ENCODE data around the gene C4orf54.
A peak's percentile ranks its signal among the peaks of the same experiment; 100 is the strongest.

The C4orf54 gene

GRCh38 chr4:99657798-99658197 lies at the start of gene C4orf54:
Gene C4orf54, minus strand, starts transcription at chr4:99657828. Its CDS starts 3,180 bp downstream, at chr4:99654648.
- DNase-seq, result no peak

DNA sequence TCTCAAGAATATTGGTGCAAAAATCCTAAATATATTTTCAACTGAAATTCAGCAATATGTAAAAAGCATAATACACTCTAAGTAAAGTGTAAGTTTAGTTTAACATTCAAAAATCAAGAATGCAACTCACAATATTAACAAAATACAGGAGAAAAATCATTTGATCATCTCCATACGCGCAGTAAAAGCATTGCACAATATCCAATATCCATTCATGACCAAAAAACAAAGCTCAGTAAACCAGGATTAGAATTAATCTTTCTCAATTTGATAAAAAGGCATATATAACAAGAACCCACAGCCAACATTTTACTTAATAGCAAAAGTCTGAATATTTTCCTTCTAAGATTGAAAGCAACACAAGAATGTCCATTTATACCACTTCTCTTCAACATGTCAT lies 48.3 kb upstream of the C4orf54 start:
- no peak for DNase-seq

GRCh38 chr4:99696801-99697200 lies 39.2 kb upstream of the C4orf54 start:
- no peak for DNase-seq

DNA sequence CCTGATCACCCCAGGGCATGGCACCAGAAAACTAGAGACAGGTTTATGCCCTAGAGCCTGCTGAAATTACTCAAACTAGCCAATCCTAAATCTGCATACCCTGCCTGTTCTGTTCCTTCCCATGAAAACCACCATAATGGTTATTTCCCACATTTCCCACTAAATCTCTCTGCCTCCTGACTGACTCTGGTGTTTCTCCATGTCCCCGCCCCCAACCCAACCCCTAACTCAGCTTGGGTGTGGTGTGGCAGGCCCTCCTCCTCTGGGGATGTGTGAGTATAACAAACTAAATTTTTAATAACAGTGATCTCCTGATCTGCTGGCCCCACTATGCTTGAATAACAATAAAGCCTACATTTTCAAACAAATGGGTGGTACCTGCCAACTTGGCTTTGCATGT lies 35.5 kb upstream of the C4orf54 start:
- DNase-seq, result no peak

DNA sequence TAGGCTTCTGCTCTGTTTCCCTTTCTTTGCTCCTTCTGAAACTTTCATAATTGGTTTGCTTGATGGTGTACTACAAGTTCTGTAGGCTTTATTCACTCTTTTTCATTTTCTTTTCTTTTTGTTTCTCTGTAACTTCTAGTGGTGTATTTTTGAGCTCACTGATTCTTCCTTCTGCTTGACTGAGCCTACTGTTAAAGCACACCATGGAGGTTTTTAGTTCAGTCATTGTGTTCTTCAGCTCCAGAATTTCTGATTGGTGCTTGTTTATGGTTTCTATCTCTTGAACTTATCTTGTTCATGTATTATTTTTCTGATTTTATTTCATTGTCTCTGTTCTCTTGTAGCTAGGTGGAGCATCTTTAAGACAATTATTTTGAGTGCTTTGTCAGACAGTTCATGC lies 33.4 kb upstream of the C4orf54 start:
- DNase-seq, result no peak

DNA sequence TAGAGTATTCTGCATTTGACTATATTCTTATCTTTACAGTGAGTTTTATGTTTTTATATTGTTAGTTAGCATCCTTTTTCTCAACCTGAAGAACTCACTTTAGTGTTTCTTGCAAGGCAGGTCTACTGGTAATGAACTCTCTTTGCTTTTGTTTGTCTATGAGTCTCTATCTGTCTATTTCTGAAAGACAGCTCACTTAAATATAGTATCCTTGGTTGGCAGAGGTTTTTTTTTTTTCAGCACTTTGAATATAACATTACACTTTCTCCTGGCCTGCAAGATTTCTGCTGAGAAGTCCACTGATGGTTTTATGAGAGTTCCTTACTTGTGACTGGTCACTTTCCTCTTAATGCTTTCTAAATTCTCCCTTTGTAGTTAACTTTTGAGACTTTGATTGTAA lies 32.8 kb upstream of the C4orf54 start:
- no peak for DNase-seq

- DNase-seq, result no peak
Observed at GRCh38 chr4:99687120-99687519, 29.5 kb upstream of the C4orf54 start.

DNA sequence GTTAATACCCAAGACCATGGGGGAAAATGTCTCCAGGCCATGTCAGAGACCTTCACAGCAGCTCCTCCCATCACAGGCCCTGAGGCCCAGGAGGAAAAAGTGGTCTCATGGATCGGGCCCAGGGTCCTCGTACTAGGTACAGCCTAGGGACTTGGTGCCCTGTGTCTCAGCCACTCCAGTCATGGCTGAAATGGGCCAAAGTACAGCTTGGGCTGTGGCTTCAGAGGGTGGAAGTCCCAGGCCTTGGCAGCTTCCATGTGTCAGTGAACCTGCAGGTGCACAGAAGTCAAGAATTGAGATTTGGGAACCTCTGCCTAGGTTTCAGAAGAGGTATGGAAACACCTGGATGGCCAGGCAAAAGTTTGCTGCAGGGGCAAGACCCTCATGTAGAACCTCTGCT lies 27.6 kb upstream of the C4orf54 start:
- no peak for DNase-seq

- no peak for DNase-seq
Observed at GRCh38 chr4:99683895-99684294, 26.3 kb upstream of the C4orf54 start.

GRCh38 chr4:99679976-99680375 lies 22.3 kb upstream of the C4orf54 start:
- DNase-seq, result no peak

DNA sequence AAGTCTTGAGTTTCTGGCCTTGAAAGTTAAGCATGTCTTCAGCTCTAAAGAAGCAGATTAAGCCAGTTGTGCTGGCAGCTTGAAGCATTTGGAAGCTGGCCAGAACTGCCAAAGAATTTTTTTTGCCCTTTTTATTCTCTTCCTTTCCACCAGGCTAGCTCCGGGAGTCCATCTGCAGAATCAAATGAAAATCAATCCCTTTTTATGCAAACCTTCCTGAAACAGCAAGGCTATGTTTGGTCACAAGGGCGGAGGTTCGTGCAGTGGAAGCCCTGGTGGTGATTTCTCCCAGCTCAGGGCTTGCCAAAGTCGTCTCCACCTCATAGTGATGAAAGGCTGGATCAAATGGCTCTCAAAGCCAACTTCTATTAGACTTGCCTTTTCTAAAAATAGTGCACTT lies 21.6 kb upstream of the C4orf54 start:
- DNase-seq, result no peak

- DNase-seq, result no peak
Observed at GRCh38 chr4:99677161-99677560, 19.5 kb upstream of the C4orf54 start.

DNA sequence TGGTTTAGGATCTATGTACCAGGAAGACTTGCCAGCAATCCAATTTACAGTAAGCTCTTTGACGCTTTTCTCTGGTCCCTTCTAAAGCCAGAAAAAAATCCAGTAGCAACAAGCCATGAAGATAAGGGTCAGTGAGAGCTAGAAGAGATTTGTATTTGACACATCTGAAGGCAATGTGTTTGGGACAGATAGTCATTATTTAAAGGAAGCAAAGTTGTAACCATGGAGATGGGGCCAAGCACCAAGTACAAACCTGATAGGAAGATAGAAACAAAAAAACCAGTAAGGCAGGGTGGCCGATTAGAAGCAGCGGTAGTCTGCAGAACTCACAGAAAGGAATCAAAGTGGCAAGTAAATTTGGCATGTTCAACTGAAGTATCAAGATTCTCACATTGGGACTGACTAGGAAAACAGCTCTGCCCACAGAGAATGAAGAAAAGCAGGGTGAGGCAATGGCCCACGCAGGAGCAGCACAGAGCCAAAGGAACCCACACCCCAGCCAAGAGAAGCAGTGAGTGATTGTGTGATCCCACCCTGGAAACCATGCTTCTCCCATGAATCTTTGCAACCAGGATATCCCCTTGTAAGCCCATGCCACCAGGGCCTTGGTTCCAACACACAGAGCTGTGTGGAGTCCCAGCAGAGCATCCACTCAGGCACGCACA lies 12.9 kb upstream of the C4orf54 start:
- no peak for DNase-seq

GRCh38 chr4:99669084-99669483 lies 11.5 kb upstream of the C4orf54 start:
- DNase-seq, result no peak

DNA sequence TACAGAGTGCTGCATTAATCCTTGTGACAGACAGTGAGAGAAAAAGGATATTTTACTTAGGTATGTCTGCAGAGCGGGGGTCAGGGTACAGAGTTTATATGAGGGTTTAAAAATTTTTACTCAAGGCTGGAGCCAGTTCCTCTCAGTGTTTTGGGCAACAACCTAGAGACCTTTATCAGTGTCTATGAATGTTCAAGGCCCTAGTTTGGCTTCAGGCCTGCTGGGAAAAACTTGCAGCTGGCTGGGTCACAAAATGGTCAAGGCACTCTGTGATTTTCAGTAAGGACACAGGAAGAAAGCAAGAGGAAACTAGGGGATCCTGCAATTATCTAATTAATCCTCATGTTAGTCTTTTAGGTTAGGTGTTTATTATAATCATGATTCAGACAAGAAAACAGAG lies 10.8 kb upstream of the C4orf54 start:
- no peak for DNase-seq

DNA sequence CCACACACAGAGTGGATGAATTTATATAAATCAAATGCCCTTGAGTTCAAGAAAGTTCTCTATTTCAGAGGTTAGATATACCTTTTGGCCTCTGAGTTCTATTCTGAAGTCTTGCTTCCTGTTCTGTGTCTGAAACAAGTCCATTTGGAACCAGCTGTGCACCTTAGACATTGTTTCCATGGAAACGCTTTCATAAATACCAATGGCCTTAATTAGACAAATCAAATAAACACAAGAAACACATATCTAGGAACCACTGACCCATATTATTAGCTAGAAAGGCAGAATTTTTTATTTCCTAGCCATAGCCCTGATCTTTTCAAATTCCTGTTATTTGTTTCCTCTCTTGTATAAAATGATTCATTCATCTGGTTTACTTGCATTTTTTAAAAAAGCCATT lies 8.4 kb upstream of the C4orf54 start:
- no peak for DNase-seq

- no peak for DNase-seq
Observed at GRCh38 chr4:99664716-99665115, 7.1 kb upstream of the C4orf54 start.

GRCh38 chr4:99661907-99662306 lies 4.3 kb upstream of the C4orf54 start:
- no peak for DNase-seq

- no peak for DNase-seq
Observed at GRCh38 chr4:99658666-99659065, 1.0 kb upstream of the C4orf54 start.

- peak; percentile 59 for DNase-seq
Observed at GRCh38 chr4:99655308-99656081, 2.1 kb downstream of the C4orf54 start.

DNA sequence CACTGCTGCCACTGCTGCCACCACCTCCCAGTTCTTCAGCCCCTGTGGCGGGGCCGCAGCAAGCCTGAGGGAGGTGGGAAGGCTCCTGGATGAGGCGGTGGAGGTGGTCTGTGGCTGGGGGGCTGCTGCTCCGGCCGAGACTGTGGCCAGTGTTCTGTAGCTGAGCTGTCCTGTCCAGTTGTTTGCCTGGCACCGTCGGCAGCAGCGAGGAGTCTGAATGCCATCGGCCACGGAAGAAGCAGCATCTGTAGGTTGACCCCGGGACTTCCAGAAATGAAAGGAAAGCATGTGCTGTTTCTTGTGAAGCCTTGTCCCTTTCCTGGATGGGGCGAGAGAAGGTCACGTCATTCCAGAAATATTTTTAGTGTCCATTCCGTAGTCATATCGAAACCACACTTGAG lies 3.3 kb downstream of the C4orf54 start:
- DNase-seq, result no peak

DNA sequence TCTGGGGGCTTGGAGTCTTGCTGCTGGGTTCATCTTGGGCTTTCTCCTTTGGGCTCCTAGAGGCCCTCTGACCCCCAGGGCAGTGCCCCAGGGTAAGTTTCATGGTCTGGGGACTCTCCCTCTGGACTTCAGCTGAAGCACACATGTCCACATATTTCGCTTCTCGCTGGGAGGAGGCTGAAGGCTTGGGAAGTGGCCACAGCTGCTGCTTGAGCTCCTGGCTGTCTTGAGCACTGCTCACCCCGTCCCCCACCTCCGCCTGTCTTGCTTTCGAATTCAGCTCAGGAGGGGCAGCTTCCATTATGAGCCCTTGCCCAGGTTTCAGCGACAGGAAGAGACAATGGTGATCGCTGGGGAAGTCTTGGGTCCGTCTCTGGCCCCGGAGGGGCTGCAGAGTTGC lies 3.7 kb downstream of the C4orf54 start:
- DNase-seq, result no peak

- peak; percentile 71 for DNase-seq
Observed at GRCh38 chr4:99652596-99653436, 4.8 kb downstream of the C4orf54 start.

Measured in left hindlimb (tissue), 1 donor.